Transverse colon (tissue), 4 donors: ENCODE data around the gene CSNK1A1L. TPM values are rescaled to one million over a fixed set of nuclear protein-coding genes. Genes with fewer than 3 reads are reported as not detected.

ENCODE experiments used
- DNase-seq: peaks from one replicate; pipeline ENCODE4 v3.0.0-alpha.2; 2019
- H3K27ac ChIP-seq, 4 donors: fragments of 200-600 bp; sonication (generic); 2 replicates each; pipeline ENCODE4 v1.5.1; 2016 to 2018; ENCODE audit warnings: inconsistent platforms in 4 of 4
- H3K27me3 ChIP-seq: fragments of 200-600 bp; sonication (generic); 2 replicates; pipeline ENCODE4 v1.5.1; 2017; ENCODE audit warnings: inconsistent platforms
- H3K36me3 ChIP-seq, 4 donors: fragments of 200-600 bp; sonication (generic); 2 replicates each; pipeline ENCODE4 v1.5.1; 2017 to 2019; ENCODE audit warnings: inconsistent platforms in 4 of 4
- H3K4me1 ChIP-seq, 4 donors: fragments of 200-600 bp; sonication (generic); 2 replicates each; pipeline ENCODE4 v1.5.1; 2017 to 2020; ENCODE audit warnings: inconsistent platforms in 4 of 4
- H3K4me3 ChIP-seq, 4 donors: fragments of 200-600 bp; sonication (generic); 1 replicate in 1 of 4; 2 replicates in 3 of 4; pipeline versions ENCODE4 v1.5.1 to v1.6.1; 2017 to 2019; ENCODE audit warnings: inconsistent platforms in 4 of 4
- H3K9me3 ChIP-seq, 2 donors: fragments of 200-600 bp; sonication (generic); 2 replicates each; pipeline ENCODE4 v1.5.1; 2017 to 2019; ENCODE audit warnings: inconsistent platforms in 2 of 2
- EP300 ChIP-seq: sonication (generic); formaldehyde crosslinking; IDR thresholded peaks from one replicate; pipeline ENCODE4 v1.6.1; 2017; ENCODE audit warnings: antibody characterized with exemption, low read depth
- POLR2A ChIP-seq: fragments of 450-650 bp; IDR thresholded peaks from one replicate; pipeline ENCODE4 v1.6.1; 2016; ENCODE audit warnings: antibody characterized with exemption, mild to moderate bottlenecking, moderate library complexity
- POLR2AphosphoS5 ChIP-seq, 3 donors: sonication (generic); formaldehyde crosslinking; IDR thresholded peaks; one replicate each; pipeline ENCODE4 v1.6.1; 2016; ENCODE audit warnings: antibody characterized with exemption in 3 of 3
- WGBS, 2 donors: methylation state at CpG; one replicate each; pipeline ENCODE4 v1.1.5; 2018; ENCODE audit warnings: low coverage in 1 of 2; 5-methylcytosine and 5-hydroxymethylcytosine counted together
- in situ Hi-C, 4 donors: fragments of 200-750 bp; cut with MboI; loops; one replicate each; pipeline versions ENCODE4 v1.15.0 to v1.15.1; 2017; ENCODE audit warnings: low sequenced_read_pairs in 3 of 4, low pct_ligation_motif_present in 1 of 4, low pct_unique_long_range_greater_than_20kb in 1 of 4
- intact Hi-C: fragments of 100-400 bp; cut with DNase I; formaldehyde crosslinking; loops from one replicate; pipeline ENCODE4 v1.15.1; 2023; ENCODE audit warnings: low total_unique reads
- total RNA-seq, 4 donors: library from RNA; depleted of rRNA; stranded (reverse); fragments of >200 nt; gene quantifications; one replicate each; pipeline ENCODE4 v1.1.0, GENCODE V29; 2016
- TF ChIP-seq, protein P1 (sequence below), 5 experiments: fragments of 200-600 bp in 3 of 5; fragments of 450-650 bp in 2 of 5; sonication (generic) in 3 of 5; IDR thresholded peaks; 1 replicate in 2 of 5; 2 replicates in 3 of 5; pipeline ENCODE4 v1.5.1; 2016 to 2017; ENCODE audit warnings: antibody characterized with exemption in 5 of 5, inconsistent platforms in 3 of 5, mild to moderate bottlenecking in 2 of 5, moderate library complexity in 1 of 5

CSNK1A1L gene
- total RNA-seq, 4 donors from 2014 or later: not detected

DNA sequence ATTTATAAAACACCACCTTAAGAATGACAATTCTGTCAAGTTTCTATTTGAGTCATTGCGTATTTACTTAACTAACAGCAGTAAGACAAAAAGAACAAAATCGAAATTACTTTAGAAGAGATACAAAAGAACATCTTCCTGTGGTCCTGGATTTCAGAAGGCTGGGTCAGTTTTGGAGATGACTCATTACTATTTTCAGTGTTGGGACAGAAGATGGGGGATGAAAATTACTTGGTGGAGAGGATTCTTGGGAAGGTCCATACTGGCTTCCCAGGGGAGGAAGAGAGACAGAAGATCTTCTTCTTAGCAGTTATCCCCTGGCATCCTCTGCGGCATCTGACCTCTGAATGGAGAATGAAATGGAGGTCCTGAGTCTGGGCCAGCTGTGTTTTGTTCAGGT lies 33.5 kb upstream of the CSNK1A1L start:
- no peak overlapping the region for H3K4me3 ChIP-seq
- WGBS, 2 donors: 84 to 91% methylated on average over 2 to 3 of the region's 3 CpGs
- in situ Hi-C loops: loop anchor here in 1 of 4 donors (25.0 kb wide), 1 partner anchor 423 kb away; no protein-coding TSS in a partner anchor
- TF ChIP-seq, protein P1, sequence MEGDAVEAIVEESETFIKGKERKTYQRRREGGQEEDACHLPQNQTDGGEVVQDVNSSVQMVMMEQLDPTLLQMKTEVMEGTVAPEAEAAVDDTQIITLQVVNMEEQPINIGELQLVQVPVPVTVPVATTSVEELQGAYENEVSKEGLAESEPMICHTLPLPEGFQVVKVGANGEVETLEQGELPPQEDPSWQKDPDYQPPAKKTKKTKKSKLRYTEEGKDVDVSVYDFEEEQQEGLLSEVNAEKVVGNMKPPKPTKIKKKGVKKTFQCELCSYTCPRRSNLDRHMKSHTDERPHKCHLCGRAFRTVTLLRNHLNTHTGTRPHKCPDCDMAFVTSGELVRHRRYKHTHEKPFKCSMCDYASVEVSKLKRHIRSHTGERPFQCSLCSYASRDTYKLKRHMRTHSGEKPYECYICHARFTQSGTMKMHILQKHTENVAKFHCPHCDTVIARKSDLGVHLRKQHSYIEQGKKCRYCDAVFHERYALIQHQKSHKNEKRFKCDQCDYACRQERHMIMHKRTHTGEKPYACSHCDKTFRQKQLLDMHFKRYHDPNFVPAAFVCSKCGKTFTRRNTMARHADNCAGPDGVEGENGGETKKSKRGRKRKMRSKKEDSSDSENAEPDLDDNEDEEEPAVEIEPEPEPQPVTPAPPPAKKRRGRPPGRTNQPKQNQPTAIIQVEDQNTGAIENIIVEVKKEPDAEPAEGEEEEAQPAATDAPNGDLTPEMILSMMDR (IDR thresholded peaks at IDR 0.05): no peak
- TF ChIP-seq POLR2A: no peak
- no peak for TF ChIP-seq POLR2AphosphoS5 (IDR thresholded peaks at IDR 0.05)
- TF ChIP-seq EP300: no peak
- H3K4me1 ChIP-seq: no peaks in the 10 kb centered on the region
- no peaks in the 10 kb centered on the region for H3K27me3 ChIP-seq
- H3K27ac ChIP-seq: no peak overlapping the region
- H3K9me3 ChIP-seq: no peaks in the 10 kb centered on the region
- no peak for DNase-seq
- intact Hi-C loops: no loop called here
- no peaks in the 10 kb centered on the region for H3K36me3 ChIP-seq

DNA sequence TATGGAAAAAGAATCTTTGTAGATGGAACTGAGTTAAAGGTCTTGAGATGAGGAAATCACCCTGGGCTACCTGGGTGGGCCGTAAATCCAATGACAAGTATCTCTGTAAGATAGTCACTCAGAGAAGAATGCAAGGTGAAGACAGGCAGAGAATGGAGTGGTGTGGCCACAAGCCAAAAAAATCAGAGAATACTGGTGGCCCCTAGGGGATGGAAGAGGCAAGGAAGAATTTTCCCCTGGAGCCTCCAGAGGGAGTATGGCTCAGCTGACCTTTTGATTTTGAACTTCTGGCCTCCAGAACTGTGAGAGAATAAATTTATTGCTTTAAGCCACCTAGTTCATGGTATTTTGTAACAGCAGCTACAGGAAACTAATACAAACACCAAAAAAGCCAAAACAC lies 32.7 kb upstream of the CSNK1A1L start:
- Histone ChIP-seq H3K27ac (no peak overlapping the region), H3K4me1 (no peaks in the 10 kb centered on the region), H3K4me3 (no peak overlapping the region), H3K36me3 (no peaks in the 10 kb centered on the region), H3K27me3 (no peaks in the 10 kb centered on the region), H3K9me3 (no peaks in the 10 kb centered on the region)
- intact Hi-C loops (no loop called here), in situ Hi-C loops (loop anchor here in 1 of 4 donors (25.0 kb wide), 1 partner anchor 424 kb away; no protein-coding TSS in a partner anchor)
- WGBS, 2 donors: 88 to 100% methylated on average over 1 of the region's 1 CpG
- TF ChIP-seq, protein P1 (IDR thresholded peaks at IDR 0.05): no peak
- TF ChIP-seq EP300: no peak
- TF ChIP-seq POLR2A: no peak
- no peak for TF ChIP-seq POLR2AphosphoS5 (IDR thresholded peaks at IDR 0.05)
- DNase-seq: no peak

DNA sequence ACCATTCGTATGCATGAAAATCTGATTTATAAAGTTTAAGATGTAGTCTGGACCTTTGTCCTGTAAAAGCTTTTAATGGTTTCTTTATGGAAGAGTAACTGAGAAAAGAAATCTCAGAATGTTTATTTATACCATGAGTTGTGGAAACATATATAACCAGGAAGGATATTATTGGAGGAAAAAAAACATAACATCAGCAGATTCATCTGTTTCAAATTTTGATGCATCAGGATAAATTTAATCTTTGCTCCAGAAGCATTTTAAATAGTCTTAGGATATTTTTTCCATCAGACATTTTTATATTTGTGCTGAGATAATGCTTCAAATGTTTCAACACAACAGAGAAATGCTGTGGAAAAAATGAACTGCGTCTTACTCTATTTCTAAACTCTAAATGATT lies 31.2 kb upstream of the CSNK1A1L start:
- intact Hi-C loops: no loop called here
- H3K27ac ChIP-seq: no peak overlapping the region

DNA sequence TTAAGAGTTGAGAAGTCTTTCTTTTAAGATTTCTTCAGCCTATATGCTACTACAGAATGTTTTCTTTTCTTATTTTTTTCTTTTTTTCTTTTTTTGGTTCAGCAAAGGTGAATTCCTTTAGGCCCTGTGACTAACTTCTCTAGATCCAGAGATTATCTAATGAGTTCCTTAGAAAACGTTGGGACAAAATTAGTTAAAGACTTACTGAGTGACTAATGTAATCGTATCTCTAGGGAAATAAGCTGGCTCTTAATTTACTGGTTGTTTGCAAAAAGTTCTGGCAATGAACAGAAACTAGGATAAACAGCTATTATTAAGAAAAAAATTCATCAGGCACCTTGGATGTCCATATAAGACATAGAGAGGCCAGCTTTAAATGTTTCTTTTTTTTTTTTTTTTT lies 30.7 kb upstream of the CSNK1A1L start:
- in situ Hi-C loops: loop anchor here in 1 of 4 donors (25.0 kb wide), 1 partner anchor 426 kb away; no protein-coding TSS in a partner anchor
- Histone ChIP-seq H3K4me1 (no peaks in the 10 kb centered on the region), H3K4me3 (no peak overlapping the region), H3K36me3 (no peaks in the 10 kb centered on the region), H3K27me3 (no peaks in the 10 kb centered on the region), H3K27ac (no peak overlapping the region), H3K9me3 (no peaks in the 10 kb centered on the region)
- intact Hi-C loops: no loop called here
- TF ChIP-seq POLR2A (no peak), POLR2AphosphoS5 (IDR thresholded peaks at IDR 0.05) (no peak), EP300 (no peak)
- TF ChIP-seq, protein P1 (IDR thresholded peaks at IDR 0.05): no peak
- WGBS, 2 donors: 41 to 54% methylated on average over 2 of the region's 2 CpGs
- no peak for DNase-seq

More for the DNA sequence above, 31.2 kb upstream of the CSNK1A1L start:
- no peak for DNase-seq
- in situ Hi-C loops: loop anchor here in 1 of 4 donors (25.0 kb wide), 1 partner anchor 426 kb away; no protein-coding TSS in a partner anchor
- Histone ChIP-seq H3K4me3 (no peak overlapping the region), H3K4me1 (no peaks in the 10 kb centered on the region), H3K9me3 (no peaks in the 10 kb centered on the region), H3K27me3 (no peaks in the 10 kb centered on the region), H3K36me3 (no peaks in the 10 kb centered on the region)
- TF ChIP-seq EP300: no peak
- TF ChIP-seq POLR2A: no peak
- no peak for TF ChIP-seq POLR2AphosphoS5 (IDR thresholded peaks at IDR 0.05)
- TF ChIP-seq, protein P1 (IDR thresholded peaks at IDR 0.05): no peak
- WGBS, 2 donors: 90 to 93% methylated on average over 2 of the region's 2 CpGs
